BJ (cell line): ENCODE measurements around the gene NKAPL. TPM values are rescaled to one million over a fixed set of nuclear protein-coding genes. Genes with fewer than 3 reads are reported as not detected.

ENCODE experiments used
- CTCF ChIA-PET: fragments of 350-600 bp; formaldehyde crosslinking; extraction: SDS; loops from one replicate; lab custom pipeline; 2021; ENCODE audit warnings: antibody characterized with exemption, inconsistent platforms; lab: Yijun Ruan, JAX
- POLR2A ChIA-PET: fragments of 300-600 bp; sonication (Branson Sonifier 250); formaldehyde crosslinking; extraction: SDS; loops from one replicate; lab custom pipeline; 2021; ENCODE audit warnings: antibody characterized with exemption; lab: Charles Lee
- DNase-seq: peaks from one replicate; pipeline ENCODE4 v3.0.0-alpha.2; 2011; ENCODE audit warnings: low read depth
- H3K27me3 ChIP-seq: 2 replicates; pipeline ENCODE4 v1.6.0; 2011; ENCODE audit warnings: low read length; ENCODE audit not compliant: control insufficient read depth, insufficient read depth
- H3K36me3 ChIP-seq: 2 replicates; pipeline ENCODE4 v1.5.1; 2011; ENCODE audit warnings: low read length; ENCODE audit not compliant: control insufficient read depth, insufficient read depth
- H3K4me3 ChIP-seq: 2 replicates; pipeline ENCODE4 v1.5.1; 2011; ENCODE audit warnings: low read depth, mild to moderate bottlenecking, control low read depth, low read length
- CTCF ChIP-seq: IDR thresholded peaks from 2 replicates; pipeline ENCODE4 v1.5.1; 2011; ENCODE audit warnings: low read depth, mild to moderate bottlenecking, control low read depth, inconsistent platforms, low read length, moderate library complexity; ENCODE audit not compliant: insufficient read depth
- polyA plus RNA-seq: library from polyadenylated mRNA; depleted of rRNA; stranded (reverse); fragments of >200 nt; gene quantifications from 2 replicates; pipeline ENCODE4 v1.2.3, GENCODE V29; 2011

Gene NKAPL
- polyA plus RNA-seq, 1 experiment, result 0.72 TPM

GRCh38 chr6:28252009-28252975 lies 6.8 kb upstream of the NKAPL start, which contains the start of gene ZKSCAN4:
Gene ZKSCAN4, minus strand, starts transcription at chr6:28252269. Its CDS starts 289 bp downstream, at chr6:28251980.
- no peaks in the 10 kb centered on the region for H3K27me3 ChIP-seq
- no peaks in the 10 kb centered on the region for H3K36me3 ChIP-seq
- CTCF ChIA-PET, result interaction anchor here (0.9 to 1.4 kb wide), 3 partner anchors 13 to 104 kb away, joined by 3 to 4 read pairs (median 3); partner anchors contain the start of gene ZSCAN26
- POLR2A ChIA-PET, result interaction anchor here (1.2 kb wide), 1 partner anchor 15 kb away, joined by 7 read pairs; the partner anchor contains the start of gene ZSCAN26
- DNase-seq, result no peak
- no peak for TF ChIP-seq CTCF
- H3K4me3 ChIP-seq, result peak within 1 kb of the TSS; percentile 87

- ChIA-PET CTCF (no interaction called here), POLR2A (no interaction called here)
- Histone ChIP-seq H3K4me3 (no peak overlapping the region), H3K27me3 (no peaks in the 10 kb centered on the region), H3K36me3 (no peaks in the 10 kb centered on the region)
- DNase-seq, result no peak
- TF ChIP-seq CTCF, result no peak
Measured at GRCh38 chr6:28254121-28254519, 5.0 kb upstream of the NKAPL start.

DNA sequence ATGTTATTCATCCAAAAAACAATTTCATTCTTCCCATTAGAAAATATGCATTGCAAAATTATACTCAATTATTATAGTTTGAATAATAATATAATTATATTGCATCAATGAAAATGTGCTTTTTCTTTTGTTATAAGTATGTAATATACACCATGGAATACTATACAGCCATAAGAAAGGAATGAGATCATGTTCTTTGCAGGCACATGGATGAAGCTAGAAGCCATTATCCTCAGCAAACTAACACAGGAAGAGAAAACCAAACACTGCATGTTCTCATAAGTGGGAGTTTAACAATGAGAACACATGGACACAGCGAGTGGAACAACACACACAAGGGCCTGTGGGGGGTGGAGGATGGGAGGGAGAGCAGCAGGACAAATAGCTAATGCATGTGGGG lies 2.1 kb upstream of the NKAPL start:
- Histone ChIP-seq H3K27me3 (no peaks in the 10 kb centered on the region), H3K36me3 (no peaks in the 10 kb centered on the region), H3K4me3 (no peak overlapping the region)
- TF ChIP-seq CTCF, result no peak
- ChIA-PET CTCF (no interaction called here), POLR2A (no interaction called here)
- no peak for DNase-seq

DNA sequence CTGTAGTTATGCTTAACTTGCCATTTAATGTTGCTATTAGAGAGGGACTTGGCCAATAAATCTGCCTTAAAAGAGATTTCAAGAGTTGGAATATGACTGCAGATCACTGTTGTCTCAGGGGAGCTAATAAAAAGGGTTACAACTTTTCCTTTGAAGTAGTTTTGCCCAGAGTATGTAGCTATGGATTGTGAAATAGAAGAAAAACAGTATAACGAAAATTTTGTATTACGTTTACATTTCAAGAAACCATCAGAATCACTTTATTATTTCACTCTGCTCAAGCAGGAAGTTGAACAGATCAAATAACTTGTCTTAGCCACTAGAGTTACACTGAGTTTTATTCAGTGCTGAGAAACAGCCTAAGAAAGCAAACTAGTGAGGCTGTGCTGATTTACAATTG lies 4.8 kb downstream of the NKAPL start:
- ChIA-PET CTCF (interaction anchor here (2.8 kb wide), 1 partner anchor 92 kb away, joined by 9 read pairs; no protein-coding TSS in a partner anchor), POLR2A (no interaction called here)
- Histone ChIP-seq H3K27me3 (no peaks in the 10 kb centered on the region), H3K4me3 (no peak overlapping the region), H3K36me3 (no peaks in the 10 kb centered on the region)
- no peak for DNase-seq
- no peak for TF ChIP-seq CTCF

GRCh38 chr6:28264834-28265401 lies 5.8 kb downstream of the NKAPL start:
- Histone ChIP-seq H3K36me3 (no peaks in the 10 kb centered on the region), H3K4me3 (no peak overlapping the region), H3K27me3 (no peaks in the 10 kb centered on the region)
- TF ChIP-seq CTCF, result no peak
- POLR2A ChIA-PET, result no interaction called here
- DNase-seq, result no peak
- CTCF ChIA-PET, result interaction anchor here (0.6 to 2.8 kb wide), 4 partner anchors 12 to 1815 kb away, joined by 3 to 9 read pairs (median 4); no protein-coding TSS in a partner anchor
